Loucy (cell line): Measurements from ENCODE around the gene ZNF714.

Source experiments
- CTCF ChIP-seq: fragments of 200-600 bp; sonication (generic); conservative IDR thresholded peaks from 2 replicates; pipeline ENCODE4 v1.5.1; 2014; ENCODE audit warnings: mild to moderate bottlenecking, antibody characterized with exemption, low read length
- EZH2phosphoT487 ChIP-seq: fragments of 200-600 bp; IDR thresholded peaks from 2 replicates; pipeline ENCODE4 v1.6.1; 2018; ENCODE audit warnings: antibody characterized with exemption, mild to moderate bottlenecking, moderate library complexity, borderline replicate concordance

GRCh38 chr19:21052902-21053301 lies 29.1 kb upstream of the ZNF714 start:
- TF ChIP-seq CTCF (no peak), EZH2phosphoT487 (no peak)
